ENCODE data around the gene TREH.

TREH gene

GRCh38 chr11:118629761-118630661, 49.4 kb downstream of the TREH start:
- Histone ChIP-seq H2BK15ac (ENCODE audit: low read depth, poor library complexity, severe bottlenecking) (no peak overlapping the region), H3K4me1 (ENCODE audit: control insufficient read depth, insufficient read depth, low read depth, low read length) (peaks cover 33% of the 10 kb centered on the region), H2BK120ac (ENCODE audit: low read depth, low read length) (peak overlapping the region; percentile 7), H3K14ac (ENCODE audit: low read length in 2 of 2) (peak overlapping the region in 1 of 2 experiments; percentile 5), H2AFZ (ENCODE audit: low read depth, low read length) (no peak overlapping the region), H3K79me1 (replicated peaks; ENCODE audit: low read length, poor library complexity, severe bottlenecking) (peaks cover 63% of the 10 kb centered on the region), H2BK5ac (ENCODE audit: low read depth, low read length, poor library complexity, severe bottlenecking) (no peak overlapping the region), H2BK12ac (ENCODE audit: low read length in 2 of 2) (no peak overlapping the region), H4K8ac (ENCODE audit: low read length) (peak overlapping the region; percentile 27), H2AK5ac (ENCODE audit: low read length, severe bottlenecking) (no peak overlapping the region), H3K27ac (ENCODE audit: low read length, poor library complexity, severe bottlenecking) (no peak overlapping the region), H3K9ac (ENCODE audit: low read length) (no peak overlapping the region), H3K4me3 (ENCODE audit: insufficient read depth in 1 of 2, low read depth in 1 of 2, low read length in 2 of 2) (no peak overlapping the region), H3K4ac (ENCODE audit: low read depth in 1 of 2, low read length in 2 of 2) (no peak overlapping the region), H3K36me3 (ENCODE audit: control insufficient read depth in 1 of 2, insufficient read depth in 2 of 2, low read depth in 1 of 2, low read length in 2 of 2) (peaks cover 85 to 96% of the 10 kb centered on the region in 2 experiments), H3K23ac (ENCODE audit: low read length in 2 of 2) (no peak overlapping the region), H3K18ac (ENCODE audit: low read depth in 1 of 2, low read length in 2 of 2) (peak overlapping the region in 1 of 2 experiments; percentile 13), H3K4me2 (ENCODE audit: low read length, poor library complexity, severe bottlenecking) (no peak overlapping the region), H3K9me3 (ENCODE audit: control insufficient read depth, low read length) (no peaks in the 10 kb centered on the region), H4K91ac (ENCODE audit: low read length) (no peak overlapping the region), H3K27me3 (ENCODE audit: control insufficient read depth in 1 of 2, insufficient read depth in 1 of 2, low read length in 2 of 2) (no peaks in the 10 kb centered on the region)
- DNase-seq: no peak
- WGBS: 95% methylated on average over 4 of the region's 6 CpGs

- WGBS: 90% methylated on average over 5 of the region's 5 CpGs
- Histone ChIP-seq H3K4me1 (ENCODE audit: control insufficient read depth, insufficient read depth, low read depth, low read length) (peaks cover 31% of the 10 kb centered on the region), H3K9ac (ENCODE audit: low read length) (peak overlapping the region; percentile 11), H3K79me1 (replicated peaks; ENCODE audit: low read length, poor library complexity, severe bottlenecking) (peaks cover 62% of the 10 kb centered on the region), H3K27me3 (ENCODE audit: control insufficient read depth in 1 of 2, insufficient read depth in 1 of 2, low read length in 2 of 2) (no peaks in the 10 kb centered on the region), H2AK5ac (ENCODE audit: low read length, severe bottlenecking) (no peak overlapping the region), H3K36me3 (ENCODE audit: control insufficient read depth in 1 of 2, insufficient read depth in 2 of 2, low read depth in 1 of 2, low read length in 2 of 2) (peaks cover 95% of the 10 kb centered on the region in 2 experiments), H4K91ac (ENCODE audit: low read length) (peak overlapping the region; percentile 11), H2BK12ac (ENCODE audit: low read length in 2 of 2) (no peak overlapping the region), H2BK5ac (ENCODE audit: low read depth, low read length, poor library complexity, severe bottlenecking) (no peak overlapping the region), H4K8ac (ENCODE audit: low read length) (peak overlapping the region; percentile 19), H3K9me3 (ENCODE audit: control insufficient read depth, low read length) (no peaks in the 10 kb centered on the region), H2AFZ (ENCODE audit: low read depth, low read length) (no peak overlapping the region), H3K4me2 (ENCODE audit: low read length, poor library complexity, severe bottlenecking) (no peak overlapping the region), H3K27ac (ENCODE audit: low read length, poor library complexity, severe bottlenecking) (no peak overlapping the region), H3K14ac (ENCODE audit: low read length in 2 of 2) (no peak overlapping the region), H3K4ac (ENCODE audit: low read depth in 1 of 2, low read length in 2 of 2) (no peak overlapping the region), H2BK120ac (ENCODE audit: low read depth, low read length) (no peak overlapping the region), H3K4me3 (ENCODE audit: insufficient read depth in 1 of 2, low read depth in 1 of 2, low read length in 2 of 2) (no peak overlapping the region), H2BK15ac (ENCODE audit: low read depth, poor library complexity, severe bottlenecking) (no peak overlapping the region), H3K23ac (ENCODE audit: low read length in 2 of 2) (no peak overlapping the region), H3K18ac (ENCODE audit: low read depth in 1 of 2, low read length in 2 of 2) (no peak overlapping the region)
- DNase-seq: no peak
These were observed 50.4 kb downstream of the TREH start for GRCh38 chr11:118628861-118629549.

DNA sequence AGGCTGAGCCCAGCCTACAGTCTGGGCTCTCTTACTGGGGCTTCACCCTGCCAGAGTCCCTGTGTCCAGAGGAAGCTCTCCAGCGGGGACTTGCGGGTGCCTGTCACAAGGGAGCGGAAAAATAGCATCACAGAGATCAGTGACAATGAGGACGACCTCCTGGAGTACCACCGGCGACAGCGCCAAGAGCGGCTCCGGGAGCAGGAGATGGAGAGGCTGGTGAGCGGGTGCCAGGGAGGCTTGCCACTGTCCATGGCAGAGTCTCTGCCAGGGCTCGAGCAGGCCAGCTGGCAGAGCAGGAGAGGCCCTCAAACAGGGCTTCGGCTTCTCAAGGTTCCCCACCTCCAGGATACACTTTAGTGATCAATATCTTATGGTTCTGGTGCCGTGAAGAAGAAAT, 51.0 kb downstream of the TREH start:
- no peak overlapping the region for H3K18ac ChIP-seq (ENCODE audit: low read depth in 1 of 2, low read length in 2 of 2)
- H3K27ac ChIP-seq (ENCODE audit: low read length, poor library complexity, severe bottlenecking): no peak overlapping the region
- no peak overlapping the region for H2BK5ac ChIP-seq (ENCODE audit: low read depth, low read length, poor library complexity, severe bottlenecking)
- H3K4ac ChIP-seq (ENCODE audit: low read depth in 1 of 2, low read length in 2 of 2): no peak overlapping the region
- H3K36me3 ChIP-seq (ENCODE audit: control insufficient read depth in 1 of 2, insufficient read depth in 2 of 2, low read depth in 1 of 2, low read length in 2 of 2): peaks cover 89 to 95% of the 10 kb centered on the region in 2 experiments
- 95% methylated on average over 11 of the region's 13 CpGs for WGBS
- no peaks in the 10 kb centered on the region for H3K9me3 ChIP-seq (ENCODE audit: control insufficient read depth, low read length)
- no peak overlapping the region for H2BK120ac ChIP-seq (ENCODE audit: low read depth, low read length)
- H3K9ac ChIP-seq (ENCODE audit: low read length): no peak overlapping the region
- no peak for DNase-seq
- H3K4me2 ChIP-seq (ENCODE audit: low read length, poor library complexity, severe bottlenecking): no peak overlapping the region
- H2AK5ac ChIP-seq (ENCODE audit: low read length, severe bottlenecking): no peak overlapping the region
- H2BK12ac ChIP-seq (ENCODE audit: low read length in 2 of 2): no peak overlapping the region
- no peak overlapping the region for H3K4me3 ChIP-seq (ENCODE audit: insufficient read depth in 1 of 2, low read depth in 1 of 2, low read length in 2 of 2)
- H3K14ac ChIP-seq (ENCODE audit: low read length in 2 of 2): no peak overlapping the region
- H4K91ac ChIP-seq (ENCODE audit: low read length): no peak overlapping the region
- peaks cover 29% of the 10 kb centered on the region for H3K4me1 ChIP-seq (ENCODE audit: control insufficient read depth, insufficient read depth, low read depth, low read length)
- H3K23ac ChIP-seq (ENCODE audit: low read length in 2 of 2): no peak overlapping the region
- no peaks in the 10 kb centered on the region for H3K27me3 ChIP-seq (ENCODE audit: control insufficient read depth in 1 of 2, insufficient read depth in 1 of 2, low read length in 2 of 2)
- peaks cover 60% of the 10 kb centered on the region for H3K79me1 ChIP-seq (replicated peaks; ENCODE audit: low read length, poor library complexity, severe bottlenecking)
- no peak overlapping the region for H2BK15ac ChIP-seq (ENCODE audit: low read depth, poor library complexity, severe bottlenecking)
- H2AFZ ChIP-seq (ENCODE audit: low read depth, low read length): no peak overlapping the region
- no peak overlapping the region for H4K8ac ChIP-seq (ENCODE audit: low read length)

- Histone ChIP-seq H2BK15ac (ENCODE audit: low read depth, poor library complexity, severe bottlenecking) (no peak overlapping the region), H3K4me3 (ENCODE audit: insufficient read depth in 1 of 2, low read depth in 1 of 2, low read length in 2 of 2) (no peak overlapping the region), H3K4me2 (ENCODE audit: low read length, poor library complexity, severe bottlenecking) (no peak overlapping the region), H3K18ac (ENCODE audit: low read depth in 1 of 2, low read length in 2 of 2) (no peak overlapping the region), H3K4ac (ENCODE audit: low read depth in 1 of 2, low read length in 2 of 2) (no peak overlapping the region), H3K4me1 (ENCODE audit: control insufficient read depth, insufficient read depth, low read depth, low read length) (peaks cover 30% of the 10 kb centered on the region), H2BK5ac (ENCODE audit: low read depth, low read length, poor library complexity, severe bottlenecking) (no peak overlapping the region), H3K14ac (ENCODE audit: low read length in 2 of 2) (no peak overlapping the region), H3K27ac (ENCODE audit: low read length, poor library complexity, severe bottlenecking) (no peak overlapping the region), H3K9ac (ENCODE audit: low read length) (no peak overlapping the region), H4K91ac (ENCODE audit: low read length) (no peak overlapping the region), H3K9me3 (ENCODE audit: control insufficient read depth, low read length) (no peaks in the 10 kb centered on the region), H3K23ac (ENCODE audit: low read length in 2 of 2) (no peak overlapping the region), H3K27me3 (ENCODE audit: control insufficient read depth in 1 of 2, insufficient read depth in 1 of 2, low read length in 2 of 2) (no peaks in the 10 kb centered on the region), H3K79me1 (replicated peaks; ENCODE audit: low read length, poor library complexity, severe bottlenecking) (peaks cover 57% of the 10 kb centered on the region), H2BK12ac (ENCODE audit: low read length in 2 of 2) (no peak overlapping the region), H2AFZ (ENCODE audit: low read depth, low read length) (no peak overlapping the region), H4K8ac (ENCODE audit: low read length) (no peak overlapping the region), H2BK120ac (ENCODE audit: low read depth, low read length) (no peak overlapping the region), H2AK5ac (ENCODE audit: low read length, severe bottlenecking) (no peak overlapping the region), H3K36me3 (ENCODE audit: control insufficient read depth in 1 of 2, insufficient read depth in 2 of 2, low read depth in 1 of 2, low read length in 2 of 2) (peaks cover 89 to 92% of the 10 kb centered on the region in 2 experiments)
- DNase-seq: no peak
- WGBS: 97% methylated on average over 20 of the region's 20 CpGs
These were observed 51.4 kb downstream of the TREH start for GRCh38 chr11:118628031-118628430.
